Fibroblast of the aortic adventitia (primary cell): ENCODE data around the gene TRIM71. TPM values are rescaled to one million over a fixed set of nuclear protein-coding genes. Genes with fewer than 3 reads are reported as not detected.
"Not testable (repeated sequence)": the region's sequence is repeated elsewhere in the genome, so short reads cannot be mapped to it uniquely, and the experiment has no call there.

Experiments used
- DNase-seq: peaks from one replicate; pipeline ENCODE4 v3.0.0-alpha.2; 2010; ENCODE audit warnings: low read depth
- H3K4me3 ChIP-seq: 2 replicates; pipeline ENCODE4 v1.5.1; 2011; ENCODE audit warnings: low read depth, mild to moderate bottlenecking, control low read depth, low read length, moderate library complexity
- CTCF ChIP-seq: IDR thresholded peaks from 2 replicates; pipeline ENCODE4 v1.5.1; 2011; ENCODE audit warnings: mild to moderate bottlenecking, low read length, control low read depth, inconsistent platforms; ENCODE audit not compliant: insufficient read depth
- total RNA-seq: library from RNA; depleted of rRNA; stranded (reverse); fragments of >200 nt; gene quantifications from 2 replicates; pipeline ENCODE4 v1.2.3, GENCODE V29; 2012; ENCODE audit warnings: low replicate concordance

Gene TRIM71
- total RNA-seq, 1 donor: not detected

GRCh38 chr3:32895701-32896100 is 77.9 kb downstream of the TRIM71 start:
- no peak for TF ChIP-seq CTCF
- H3K4me3 ChIP-seq: no peak overlapping the region
- DNase-seq: no peak

- TF ChIP-seq CTCF: no peak
- no peak for DNase-seq
- H3K4me3 ChIP-seq: no peak overlapping the region
Observed at GRCh38 chr3:32896143-32896542, 78.3 kb downstream of the TRIM71 start.

- no peak for DNase-seq
Observed at GRCh38 chr3:32897001-32897601, 79.3 kb downstream of the TRIM71 start.

GRCh38 chr3:32897981-32898623 is 80.3 kb downstream of the TRIM71 start:
- no peak overlapping the region for H3K4me3 ChIP-seq
- no peak for DNase-seq
- no peak for TF ChIP-seq CTCF

More at GRCh38 chr3:32897001-32897601, 79.3 kb downstream of the TRIM71 start:
- TF ChIP-seq CTCF: no peak
- H3K4me3 ChIP-seq: no peak overlapping the region

GRCh38 chr3:32899265-32899664 is 81.5 kb downstream of the TRIM71 start:
- DNase-seq: no peak
- H3K4me3 ChIP-seq: no peak overlapping the region
- TF ChIP-seq CTCF: no peak

GRCh38 chr3:32901005-32901932 is 83.5 kb downstream of the TRIM71 start:
- no peak overlapping the region for H3K4me3 ChIP-seq
- no peak for DNase-seq
- TF ChIP-seq CTCF: no peak

- not testable (repeated sequence) for H3K4me3 ChIP-seq, DNase-seq
Observed at GRCh38 chr3:32902887-32903371, 85.1 kb downstream of the TRIM71 start.
